ENCODE results near the gene RFX2.
"Not testable (repeated sequence)": the region's sequence is repeated elsewhere in the genome, so short reads cannot be mapped to it uniquely, and the experiment has no call there.

Gene RFX2

DNA sequence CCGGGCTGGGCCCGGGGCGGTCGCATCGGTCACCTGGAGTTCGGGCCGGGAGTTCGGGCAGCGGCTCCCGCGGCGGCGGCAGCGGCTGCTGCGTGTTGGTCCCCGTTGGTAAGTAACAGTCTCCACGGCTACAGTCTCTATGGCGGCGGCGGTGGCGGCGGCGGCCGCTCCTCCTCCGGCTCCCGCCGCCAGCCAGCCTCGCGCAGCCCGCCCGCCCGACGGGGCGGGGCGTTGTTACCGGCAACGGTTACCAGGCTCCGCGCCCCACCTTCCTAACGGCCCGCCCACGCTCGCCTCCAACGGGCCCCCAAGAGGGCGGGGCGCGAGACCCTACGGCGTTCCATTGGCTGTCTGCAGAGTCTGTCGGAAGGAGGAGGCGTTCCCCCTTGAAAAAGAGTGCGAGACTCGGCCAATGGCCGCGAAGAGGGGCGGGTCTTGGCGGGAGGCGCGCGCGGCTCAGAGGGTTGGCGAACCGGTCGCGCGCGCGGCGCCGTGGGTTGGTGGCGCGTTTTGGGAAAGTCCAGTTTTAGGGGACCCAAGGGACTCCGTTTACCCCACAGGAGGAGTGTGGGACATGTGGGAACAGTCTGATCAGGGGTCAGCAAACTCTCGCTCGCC, at the start of gene RFX2:
TSS of gene RFX2 (minus strand) at position 141 of the 618 bp plus-strand sequence. CDS start 63,004 bp downstream, outside the sequence.
- DNase-seq: peak; percentile 75

DNA sequence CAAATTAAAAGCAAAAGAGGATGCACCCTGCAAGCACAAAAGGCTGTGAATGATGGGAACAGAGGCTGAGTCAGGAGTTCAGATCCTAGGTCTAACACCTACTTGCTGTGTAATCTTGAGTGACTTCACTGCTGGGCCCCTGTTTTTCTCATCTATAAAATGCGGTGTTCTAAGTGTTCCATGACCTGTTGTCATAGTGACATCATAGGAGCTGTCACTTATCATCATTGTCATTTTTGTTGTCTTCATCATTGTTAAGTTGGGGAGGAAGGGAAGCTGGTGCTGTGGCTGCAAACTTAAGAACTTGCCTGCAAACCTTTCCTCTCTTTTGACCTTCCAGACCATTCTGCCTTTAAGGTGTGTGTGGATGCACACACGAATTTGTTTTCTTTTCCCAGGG, 45.7 kb upstream of the RFX2 start:
- no peak for DNase-seq

GRCh38 chr19:6150289-6150688, 40.0 kb upstream of the RFX2 start:
- no peak for DNase-seq

- no peak for DNase-seq
These were observed 30.9 kb upstream of the RFX2 start for GRCh38 chr19:6141217-6141616.

DNA sequence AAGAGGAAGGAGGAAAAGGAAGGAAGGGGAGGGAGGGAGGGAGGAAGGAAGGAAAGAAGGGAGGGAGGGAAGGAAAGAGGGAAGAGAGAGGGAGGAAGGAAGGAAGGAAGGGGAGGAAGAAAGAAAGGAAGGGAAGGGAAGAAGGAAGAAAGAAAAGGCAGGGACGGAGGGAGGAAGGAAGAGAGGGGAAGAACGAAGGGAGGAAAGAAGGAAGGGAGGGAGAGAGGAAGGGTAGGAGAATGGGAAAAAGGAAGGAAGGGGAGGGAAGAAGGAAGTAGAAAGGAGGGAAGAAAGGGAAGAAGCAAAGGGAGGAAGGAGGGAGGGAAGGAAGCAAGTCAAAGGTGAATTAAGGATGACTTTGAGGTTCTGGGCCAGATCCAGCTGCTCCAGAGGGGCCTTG, 28.2 kb upstream of the RFX2 start:
- no peak for DNase-seq

DNA sequence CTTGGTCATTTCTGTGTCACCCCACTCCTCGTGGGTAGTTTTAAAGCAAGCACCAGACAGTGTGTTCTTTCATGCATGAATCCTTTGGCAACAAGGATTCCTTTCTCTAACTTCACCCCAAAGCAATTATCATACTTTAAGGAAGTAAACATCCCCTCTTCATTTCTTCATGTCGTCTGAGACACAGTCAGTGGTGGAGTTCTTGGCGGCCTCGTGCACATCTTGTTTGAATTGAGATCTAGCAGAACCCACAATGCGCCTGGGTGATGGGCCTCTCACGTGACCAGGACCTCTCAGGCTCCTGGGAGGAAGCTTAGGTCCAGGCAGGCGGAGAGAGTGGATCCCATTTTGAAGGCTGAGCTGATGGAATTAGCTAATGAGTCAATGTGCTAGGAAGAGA, 27.8 kb upstream of the RFX2 start:
- no peak for DNase-seq

DNA sequence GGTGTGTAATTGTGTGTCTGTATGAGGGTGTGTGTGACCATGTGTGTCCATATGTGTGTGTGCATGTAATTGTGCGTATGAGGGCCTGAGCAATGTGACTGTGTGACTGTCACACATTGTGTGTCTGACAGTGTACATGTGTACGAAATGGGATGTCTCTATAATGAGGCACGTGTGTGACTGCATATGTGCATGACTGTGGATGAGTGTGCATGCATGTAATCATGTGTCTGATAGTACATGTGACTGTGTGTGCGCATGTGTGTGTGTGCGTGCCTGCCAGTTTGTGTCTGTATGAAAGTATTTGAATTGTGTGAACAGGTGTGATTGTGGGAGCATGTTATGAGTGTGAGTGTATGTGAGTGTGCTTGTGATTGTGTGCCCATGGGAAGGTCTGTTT, 22.9 kb upstream of the RFX2 start:
- DNase-seq: no peak

DNA sequence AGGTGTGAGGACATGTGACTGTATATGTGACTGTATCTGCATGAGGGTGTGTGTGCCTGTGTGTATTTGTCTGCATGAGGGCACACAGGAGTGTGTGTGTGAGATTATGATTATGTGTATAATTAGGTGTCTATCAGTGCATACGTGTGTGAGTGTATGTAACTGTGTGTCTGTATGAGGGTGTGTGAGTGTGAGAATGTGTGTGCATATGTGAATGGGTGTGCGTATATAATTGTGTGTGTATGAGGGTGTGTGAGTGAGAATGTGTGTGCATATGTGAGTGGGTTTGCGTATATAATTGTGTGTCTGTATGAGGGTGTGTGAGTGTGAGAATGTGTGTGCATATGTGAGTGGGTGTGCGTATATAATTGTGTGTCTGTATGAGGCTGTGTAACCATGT, 22.2 kb upstream of the RFX2 start:
- no peak for DNase-seq

- DNase-seq: no peak
These were observed 17.5 kb upstream of the RFX2 start for GRCh38 chr19:6127716-6128335.

- DNase-seq: no peak
These were observed 16.2 kb upstream of the RFX2 start for GRCh38 chr19:6126335-6126974.

DNA sequence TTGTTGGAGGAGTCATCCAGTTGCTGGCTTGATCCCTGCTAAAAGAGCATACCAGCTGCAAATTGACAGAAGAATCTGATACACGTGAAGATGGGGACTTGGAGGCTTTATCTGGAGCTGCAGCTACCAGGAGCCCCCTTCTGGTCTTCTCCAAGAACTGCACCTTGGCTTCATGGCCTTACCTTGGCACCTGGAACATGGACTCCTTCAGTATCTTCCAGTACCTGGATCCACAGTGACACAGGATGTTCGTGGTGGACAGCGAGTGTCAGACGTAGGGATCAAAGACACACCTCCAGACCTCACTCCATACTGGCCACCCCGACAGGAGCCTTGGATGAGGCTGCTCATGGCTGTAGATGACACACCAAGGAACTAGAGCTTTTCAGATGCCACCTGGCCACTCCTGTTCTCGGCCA, 15.3 kb upstream of the RFX2 start:
- DNase-seq: peak; percentile 67

DNA sequence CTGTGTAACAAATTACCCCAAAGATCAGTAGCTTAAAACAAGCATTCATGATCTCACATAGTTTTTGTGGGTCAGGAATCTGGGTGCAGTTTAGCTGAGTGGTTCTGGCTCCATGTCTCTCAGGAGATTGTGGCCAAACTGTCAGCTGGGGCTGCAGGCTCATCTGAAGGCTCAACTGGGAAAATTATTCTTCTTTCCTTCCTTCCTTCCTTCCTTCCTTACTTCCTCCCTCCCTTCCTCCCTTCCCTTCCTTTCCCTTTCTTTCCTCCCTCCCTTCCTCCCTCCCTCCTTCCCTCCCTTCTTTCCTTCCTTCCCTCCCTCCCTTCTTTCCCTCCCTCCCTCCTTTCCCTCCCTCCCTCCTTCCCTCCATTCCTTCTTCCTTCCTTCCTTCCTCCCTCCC, 8.7 kb upstream of the RFX2 start:
- DNase-seq: no peak

GRCh38 chr19:6118043-6118442, 7.7 kb upstream of the RFX2 start:
- DNase-seq: no peak

DNA sequence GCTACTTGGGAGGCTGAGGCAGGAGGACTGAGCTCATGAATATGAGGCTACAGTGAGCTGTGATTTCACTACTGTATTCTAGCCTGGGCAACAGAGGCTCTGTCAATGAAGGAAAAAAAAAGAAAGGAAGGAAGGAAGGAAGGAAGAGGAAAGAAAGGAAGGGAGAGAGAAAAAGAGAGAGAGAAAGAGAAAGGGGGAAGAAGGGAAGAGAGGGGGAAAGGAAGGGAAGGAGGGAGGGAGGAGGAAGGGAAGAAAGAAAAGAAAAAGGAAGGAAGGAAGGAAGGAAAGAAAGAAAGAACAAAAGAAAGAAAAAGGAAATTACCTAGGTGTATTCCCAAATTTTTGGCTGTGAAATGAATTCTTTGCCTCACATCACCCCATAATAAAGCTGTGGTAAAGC, 7.2 kb upstream of the RFX2 start:
- DNase-seq: no peak

DNA sequence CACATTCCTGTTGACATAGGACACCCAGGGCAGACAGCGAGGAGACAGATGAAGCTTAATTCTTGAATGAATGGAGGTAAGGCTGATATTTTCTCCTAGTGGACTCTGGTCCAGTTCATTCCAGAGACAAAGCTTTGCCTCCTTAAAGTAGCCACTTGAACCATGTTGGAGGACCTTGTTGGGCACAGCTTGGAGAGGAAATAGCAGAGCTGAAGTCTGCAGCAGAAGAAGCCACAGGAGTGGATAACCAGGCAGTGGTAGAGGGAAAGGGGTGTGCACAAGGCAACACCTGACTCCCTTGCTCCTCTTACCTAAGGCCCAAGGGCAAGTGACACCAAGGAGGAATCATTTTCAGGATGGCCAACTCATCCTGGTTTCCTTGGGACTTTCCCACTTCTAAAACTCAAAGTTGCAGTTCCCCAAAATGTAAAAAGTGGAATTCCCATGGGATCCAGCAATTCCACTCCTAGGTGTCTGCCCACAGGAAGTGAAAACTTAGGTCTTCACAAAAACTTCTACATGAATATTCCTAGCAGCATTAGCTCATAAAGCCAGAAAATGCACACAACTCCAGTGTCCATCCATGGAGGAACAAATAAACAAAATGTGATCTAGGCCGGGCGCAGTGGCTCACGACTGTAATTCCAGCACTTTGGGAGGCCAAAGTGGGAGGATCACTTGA, 6.6 kb upstream of the RFX2 start:
- DNase-seq: no peak

DNA sequence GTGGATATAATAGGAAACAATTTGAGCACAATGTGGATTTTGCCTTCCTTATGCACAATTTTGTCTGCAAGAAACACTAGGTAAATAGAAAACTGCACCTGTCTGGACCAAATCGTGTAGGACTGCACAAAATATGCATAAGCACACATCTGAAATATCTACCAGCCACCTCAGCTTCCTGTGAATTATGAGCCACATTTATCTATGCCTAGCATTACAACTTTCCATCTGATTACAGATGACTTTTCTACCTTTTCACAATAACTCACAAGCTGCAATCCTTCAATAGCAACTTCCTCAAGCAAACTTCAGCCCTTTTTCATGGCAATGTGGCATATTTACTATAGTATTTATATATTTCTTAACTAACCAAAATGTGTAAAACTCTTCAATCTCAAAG, 5.7 kb upstream of the RFX2 start:
- DNase-seq: no peak

DNA sequence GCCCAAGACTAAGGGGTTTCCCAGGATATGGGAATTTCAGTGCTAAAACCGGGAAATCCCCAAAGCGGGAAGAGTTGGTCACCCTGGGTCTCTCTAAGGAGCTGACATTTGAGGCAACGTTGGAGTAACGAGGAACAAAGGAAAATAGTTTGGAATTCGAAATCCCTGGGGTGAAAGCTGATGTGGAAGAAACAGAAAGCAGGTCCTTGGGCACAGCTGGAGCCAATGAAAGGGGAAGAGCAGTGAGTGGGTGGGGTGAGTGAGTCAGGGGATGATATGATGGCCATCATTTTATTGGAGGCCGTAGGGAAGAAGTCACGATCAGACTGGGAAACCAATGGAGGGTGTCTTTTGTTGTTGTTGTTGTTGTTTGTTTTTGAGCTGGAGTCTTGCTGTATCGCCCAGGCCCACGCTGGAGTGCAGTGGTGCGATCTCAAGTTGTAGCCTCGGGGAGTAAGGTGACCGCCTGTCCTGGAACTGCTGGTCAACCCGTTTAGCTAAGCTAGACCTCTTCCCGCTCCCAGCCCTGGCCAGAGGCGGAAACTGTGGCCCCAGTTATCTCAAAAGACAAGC, 3.4 kb upstream of the RFX2 start:
- DNase-seq: no peak

- DNase-seq: no peak
These were observed 353 bp downstream of the RFX2 start for GRCh38 chr19:6109947-6110346.

- no peak for DNase-seq
These were observed 1.3 kb downstream of the RFX2 start for GRCh38 chr19:6108721-6109633.

- DNase-seq: not testable (repeated sequence)
These were observed 3.5 kb downstream of the RFX2 start for GRCh38 chr19:6106643-6107294.

GRCh38 chr19:6105444-6105843, 4.9 kb downstream of the RFX2 start:
- DNase-seq: no peak

GRCh38 chr19:6103894-6104293, 6.4 kb downstream of the RFX2 start:
- DNase-seq: no peak
